Bronchial epithelial cell (primary cell): ENCODE measurements around the gene SIRT4. TPM values are rescaled to one million over a fixed set of nuclear protein-coding genes. Genes with fewer than 3 reads are reported as not detected.

Experiments used
- DNase-seq: peaks from one replicate; pipeline ENCODE4 v3.0.0-alpha.2; 2010; ENCODE audit warnings: low read depth
- FAIRE-seq: peaks from 2 replicates; lab custom pipeline; 2011; peaks lifted over from hg19 to GRCh38; lab: Jason Lieb, UNC
- H3K27me3 ChIP-seq: 2 replicates; pipeline ENCODE4 v1.5.1; 2011; ENCODE audit warnings: low read length; ENCODE audit not compliant: control insufficient read depth, insufficient read depth
- H3K36me3 ChIP-seq: 2 replicates; pipeline ENCODE4 v1.5.1; 2011; ENCODE audit warnings: low read length; ENCODE audit not compliant: control insufficient read depth, insufficient read depth
- H3K4me3 ChIP-seq: 2 replicates; pipeline ENCODE4 v1.5.1; 2011; ENCODE audit warnings: mild to moderate bottlenecking, low read depth, low read length, control low read depth
- total RNA-seq: library from RNA; depleted of rRNA; stranded (reverse); fragments of >200 nt; gene quantifications from 2 replicates; pipeline ENCODE4 v1.2.1, GENCODE V29; 2014
- TF ChIP-seq, protein P1 (sequence below): IDR thresholded peaks from 2 replicates; pipeline ENCODE4 v1.5.1; 2011; ENCODE audit warnings: mild to moderate bottlenecking, moderate library complexity, low read length, control low read depth, inconsistent platforms; ENCODE audit not compliant: insufficient read depth, severe bottlenecking

Gene SIRT4
- total RNA-seq, 1 donor from 2014 or later: 0.79 TPM

DNA sequence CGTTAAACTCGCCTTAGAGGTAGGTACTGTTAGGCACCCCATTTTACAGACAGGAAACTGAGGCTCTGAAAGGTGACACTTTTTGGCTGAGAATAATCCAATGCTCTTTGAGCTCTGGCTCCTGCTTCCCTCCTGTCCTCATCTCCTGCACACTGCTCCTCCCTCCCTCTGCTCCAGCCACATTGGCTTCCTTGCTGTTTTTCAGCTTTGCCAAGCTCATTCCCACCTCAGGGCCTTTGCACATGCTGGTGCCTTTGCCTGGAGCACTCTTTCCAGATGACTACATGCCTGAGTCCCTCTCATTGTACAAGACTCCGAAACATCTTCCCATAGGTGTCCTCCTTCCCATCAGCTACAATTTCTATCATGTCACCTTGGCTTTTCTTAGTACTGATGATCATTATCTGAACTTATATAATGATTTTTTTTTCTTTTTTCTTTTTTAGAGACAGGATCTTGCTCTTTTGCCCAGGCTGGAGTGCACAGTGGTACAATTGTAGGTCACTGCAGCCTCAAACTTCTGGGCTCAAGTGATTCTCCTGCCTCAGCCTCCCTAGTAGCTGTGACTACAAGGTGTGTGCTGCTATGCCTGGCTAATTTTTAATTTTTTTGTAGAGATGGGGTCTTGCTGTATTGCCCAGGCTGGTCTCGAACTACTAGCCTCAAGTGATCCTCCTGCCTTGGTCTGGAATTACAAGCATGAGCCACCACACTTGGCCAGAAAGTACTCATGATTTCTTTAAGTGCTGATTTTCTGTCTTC is 51.6 kb downstream of the SIRT4 start:
- Histone ChIP-seq H3K36me3 (no peaks in the 10 kb centered on the region), H3K4me3 (no peak overlapping the region), H3K27me3 (no peaks in the 10 kb centered on the region)
- FAIRE-seq: no peak
- TF ChIP-seq, protein P1, sequence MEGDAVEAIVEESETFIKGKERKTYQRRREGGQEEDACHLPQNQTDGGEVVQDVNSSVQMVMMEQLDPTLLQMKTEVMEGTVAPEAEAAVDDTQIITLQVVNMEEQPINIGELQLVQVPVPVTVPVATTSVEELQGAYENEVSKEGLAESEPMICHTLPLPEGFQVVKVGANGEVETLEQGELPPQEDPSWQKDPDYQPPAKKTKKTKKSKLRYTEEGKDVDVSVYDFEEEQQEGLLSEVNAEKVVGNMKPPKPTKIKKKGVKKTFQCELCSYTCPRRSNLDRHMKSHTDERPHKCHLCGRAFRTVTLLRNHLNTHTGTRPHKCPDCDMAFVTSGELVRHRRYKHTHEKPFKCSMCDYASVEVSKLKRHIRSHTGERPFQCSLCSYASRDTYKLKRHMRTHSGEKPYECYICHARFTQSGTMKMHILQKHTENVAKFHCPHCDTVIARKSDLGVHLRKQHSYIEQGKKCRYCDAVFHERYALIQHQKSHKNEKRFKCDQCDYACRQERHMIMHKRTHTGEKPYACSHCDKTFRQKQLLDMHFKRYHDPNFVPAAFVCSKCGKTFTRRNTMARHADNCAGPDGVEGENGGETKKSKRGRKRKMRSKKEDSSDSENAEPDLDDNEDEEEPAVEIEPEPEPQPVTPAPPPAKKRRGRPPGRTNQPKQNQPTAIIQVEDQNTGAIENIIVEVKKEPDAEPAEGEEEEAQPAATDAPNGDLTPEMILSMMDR: no peak
- DNase-seq: no peak

DNA sequence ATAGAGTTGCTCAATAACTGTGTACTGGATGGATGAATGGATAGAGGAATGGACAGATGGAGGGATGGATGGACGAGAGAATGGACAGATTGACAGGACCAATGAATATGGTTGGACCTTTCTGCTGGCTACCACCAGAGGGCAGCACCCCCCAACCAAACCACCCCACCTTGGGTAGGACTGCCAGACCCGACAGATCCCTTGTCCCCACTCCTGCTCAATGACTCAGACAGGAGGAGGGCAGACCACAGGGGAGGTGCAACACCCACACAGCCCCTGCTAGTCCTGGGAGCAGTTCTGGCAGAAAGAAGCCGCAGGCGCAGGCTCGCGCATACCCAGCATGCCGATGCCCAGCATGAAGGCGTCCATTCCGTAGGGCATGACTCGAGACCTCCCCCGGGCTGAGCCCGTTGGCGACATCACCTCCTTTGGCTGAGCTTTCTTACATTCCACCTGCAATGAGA is 54.5 kb downstream of the SIRT4 start:
- H3K4me3 ChIP-seq: no peak overlapping the region
- peak; percentile 82 for DNase-seq
- no peaks in the 10 kb centered on the region for H3K36me3 ChIP-seq
- H3K27me3 ChIP-seq: peaks cover 1% of the 10 kb centered on the region
- peak; percentile 73 for FAIRE-seq
- TF ChIP-seq, protein P1: peak; percentile 95

DNA sequence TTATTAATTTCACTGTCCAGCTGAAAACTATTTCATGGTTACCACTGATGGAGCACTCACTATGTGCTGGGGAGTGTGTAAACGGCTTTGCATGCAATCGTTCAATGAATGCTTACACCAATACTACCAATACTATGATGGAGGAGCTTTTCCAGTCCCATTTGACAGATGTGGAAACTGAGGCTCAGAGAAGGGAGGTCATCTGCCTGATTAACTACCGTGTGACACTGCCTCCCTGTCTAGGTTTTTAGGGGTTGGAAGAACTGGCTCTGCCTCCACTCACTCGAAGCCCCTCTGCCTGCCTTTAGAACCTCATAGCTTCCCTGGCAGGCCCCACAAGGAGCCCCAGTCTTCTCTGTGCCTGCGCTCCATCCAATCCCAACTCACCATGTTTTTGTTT is 55.0 kb downstream of the SIRT4 start:
- no peak for DNase-seq
- Histone ChIP-seq H3K27me3 (peaks cover 1% of the 10 kb centered on the region), H3K4me3 (no peak overlapping the region), H3K36me3 (no peaks in the 10 kb centered on the region)
- TF ChIP-seq, protein P1: no peak
- FAIRE-seq: no peak

DNA sequence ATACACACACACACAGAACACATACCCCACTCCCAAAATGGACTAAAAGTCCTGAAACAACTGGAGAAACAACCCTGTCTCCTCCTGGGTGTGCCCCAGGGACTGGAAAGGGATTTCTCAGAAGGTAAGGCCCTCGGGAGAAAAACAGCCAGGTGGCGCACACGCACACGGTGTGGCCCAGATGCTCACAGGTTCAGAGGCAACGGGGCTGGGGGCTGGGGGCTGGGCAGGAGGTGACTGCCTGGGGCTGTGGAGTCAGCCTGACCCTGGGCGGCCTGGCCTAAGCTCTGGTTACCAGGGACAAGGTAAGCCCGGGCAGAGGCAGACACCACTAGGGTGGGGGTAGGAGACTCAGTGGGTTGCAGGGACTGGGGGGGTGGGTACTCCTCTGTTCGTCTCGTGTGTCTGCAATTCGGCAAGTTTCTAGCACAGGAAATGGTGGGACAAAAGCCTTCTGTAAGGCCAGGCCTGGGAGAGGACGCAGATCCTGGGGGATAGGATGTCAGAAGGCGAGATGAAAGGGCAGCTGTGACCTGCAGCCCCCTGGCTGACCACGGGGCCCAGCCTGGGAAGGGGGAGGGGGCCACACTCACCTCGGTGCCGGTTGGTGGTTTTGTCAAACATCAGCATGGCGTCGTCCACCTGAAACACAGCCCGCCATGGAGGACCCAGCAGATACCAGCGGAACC is 56.4 kb downstream of the SIRT4 start:
- no peak for DNase-seq
- FAIRE-seq: no peak
- Histone ChIP-seq H3K36me3 (no peaks in the 10 kb centered on the region), H3K27me3 (peaks cover 3% of the 10 kb centered on the region), H3K4me3 (no peak overlapping the region)
- TF ChIP-seq, protein P1: no peak

DNA sequence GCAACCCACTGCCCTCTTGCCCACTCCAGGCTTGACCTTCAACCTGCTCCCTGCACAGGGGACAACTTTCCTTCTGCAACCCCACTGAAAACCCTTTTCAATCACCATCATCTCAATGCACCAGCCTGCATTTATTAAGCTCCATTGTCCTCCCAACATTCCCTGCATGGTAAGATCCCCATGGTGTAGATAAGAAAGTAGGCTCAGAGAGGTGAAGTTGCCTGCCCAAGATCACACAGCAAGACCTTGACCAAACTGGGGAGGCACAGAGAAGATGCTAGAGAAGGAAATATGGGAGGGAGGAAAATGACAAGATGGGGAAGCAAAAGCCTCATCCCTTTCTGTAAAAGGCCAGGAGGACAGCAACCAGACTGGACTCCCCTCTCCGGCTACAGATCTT is 57.0 kb downstream of the SIRT4 start:
- no peak for DNase-seq
- Histone ChIP-seq H3K27me3 (peaks cover 3% of the 10 kb centered on the region), H3K36me3 (no peaks in the 10 kb centered on the region), H3K4me3 (no peak overlapping the region)
- FAIRE-seq: peak; percentile 32
- TF ChIP-seq, protein P1: no peak
